ENCODE measurements around the gene PDE4B. TPM values are rescaled to one million over a fixed set of nuclear protein-coding genes. Genes with fewer than 3 reads are reported as not detected.

Gene PDE4B
- total and polyA plus RNA-seq, 11 donors, result 1.4 to 71.9 (median 16.2) TPM

- H3K27me3 ChIP-seq, result no peaks in the 10 kb centered on the region
- H3K27ac ChIP-seq, result no peak overlapping the region
- peaks cover 0 to 10% (median 0%) of the 10 kb centered on the region in 12 donors for H3K4me1 ChIP-seq
- intact Hi-C loops (cut with DNase I), result no loop called here
- TF ChIP-seq POLR2A (IDR thresholded peaks at IDR 0.05) (no peak), CTCF (IDR thresholded peaks at IDR 0.05) (no peak)
- ATAC-seq (no peak), DNase-seq (no peak)
- H3K4me3 ChIP-seq, result no peak overlapping the region
- H3K36me3 ChIP-seq, result no peaks in the 10 kb centered on the region
- 69 to 80% (median 75%) methylated on average over 2 of the region's 2 CpGs for WGBS, 4 donors
- no peaks in the 10 kb centered on the region for H3K9me3 ChIP-seq
Observed at GRCh38 chr1:65949230-65949626, 156.5 kb downstream of the PDE4B start.

- Histone ChIP-seq H3K27me3 (no peaks in the 10 kb centered on the region), H3K4me1 (peaks cover 0 to 10% (median 0%) of the 10 kb centered on the region in 12 donors), H3K9me3 (no peaks in the 10 kb centered on the region), H3K36me3 (no peaks in the 10 kb centered on the region), H3K27ac (no peak overlapping the region), H3K4me3 (no peak overlapping the region)
- TF ChIP-seq CTCF (IDR thresholded peaks at IDR 0.05) (no peak), POLR2A (IDR thresholded peaks at IDR 0.05) (no peak)
- no peak for DNase-seq
- intact Hi-C loops (cut with DNase I), result no loop called here
- ATAC-seq, result no peak
- 87 to 92% (median 88%) methylated on average over 3 of the region's 3 CpGs for WGBS, 4 donors
Observed at GRCh38 chr1:65949933-65950332, 157.2 kb downstream of the PDE4B start.

GRCh38 chr1:65952696-65953095, 160.0 kb downstream of the PDE4B start:
- intact Hi-C loops (cut with DNase I), result no loop called here

GRCh38 chr1:65953170-65953569, 160.5 kb downstream of the PDE4B start:
- TF ChIP-seq POLR2A (IDR thresholded peaks at IDR 0.05), result no peak
- no peak for TF ChIP-seq CTCF (IDR thresholded peaks at IDR 0.05)
- no peak for DNase-seq
- ATAC-seq, result no peak
- intact Hi-C loops (cut with DNase I), result no loop called here
- no peak overlapping the region for H3K27ac ChIP-seq
- WGBS, 4 donors, result 46 to 60% (median 47%) methylated on average over 1 of the region's 1 CpG
- no peak overlapping the region for H3K4me3 ChIP-seq
- H3K27me3 ChIP-seq, result no peaks in the 10 kb centered on the region
- H3K36me3 ChIP-seq, result no peaks in the 10 kb centered on the region
- no peaks in the 10 kb centered on the region for H3K9me3 ChIP-seq
- peaks cover 0 to 10% (median 0%) of the 10 kb centered on the region in 12 donors for H3K4me1 ChIP-seq

More at GRCh38 chr1:65952696-65953095, 160.0 kb downstream of the PDE4B start:
- no peaks in the 10 kb centered on the region for H3K36me3 ChIP-seq
- H3K27me3 ChIP-seq, result no peaks in the 10 kb centered on the region
- H3K4me1 ChIP-seq, result peaks cover 0 to 10% (median 0%) of the 10 kb centered on the region in 12 donors
- DNase-seq, result no peak
- ATAC-seq, result no peak
- WGBS, 4 donors, result 61 to 82% (median 73%) methylated on average over 3 of the region's 3 CpGs
- no peak for TF ChIP-seq CTCF (IDR thresholded peaks at IDR 0.05)
- TF ChIP-seq POLR2A (IDR thresholded peaks at IDR 0.05), result no peak
- no peak overlapping the region for H3K27ac ChIP-seq
- no peak overlapping the region for H3K4me3 ChIP-seq
- no peaks in the 10 kb centered on the region for H3K9me3 ChIP-seq

Measured in heart left ventricle (tissue), 16 donors.